ENCODE measurements around the gene TOMM20.
A peak's percentile ranks its signal among the peaks of the same experiment; 100 is the strongest.
"Not testable (repeated sequence)": the region's sequence is repeated elsewhere in the genome, so short reads cannot be mapped to it uniquely, and the experiment has no call there.

TOMM20 gene

GRCh38 chr1:235128456-235129328 is at the start of gene TOMM20:
TOMM20 (minus strand) TSS chr1:235128837; CDS start chr1:235128715, 122 bp downstream.
- DNase-seq (ENCODE audit: low read depth in 3 of 3), result peak; percentile 79 to 87 (median 87)

- DNase-seq (ENCODE audit: low read depth in 3 of 3), result no peak
Measured at GRCh38 chr1:235176486-235176885, 47.8 kb upstream of the TOMM20 start.

GRCh38 chr1:235169986-235170385 is 41.3 kb upstream of the TOMM20 start:
- DNase-seq (ENCODE audit: low read depth in 3 of 3), result no peak

GRCh38 chr1:235168375-235168774 is 39.7 kb upstream of the TOMM20 start:
- DNase-seq (ENCODE audit: low read depth in 3 of 3), result no peak

- DNase-seq (ENCODE audit: low read depth in 3 of 3), result no peak
Measured at GRCh38 chr1:235161685-235162327, 33.2 kb upstream of the TOMM20 start.

GRCh38 chr1:235160957-235161684 is 32.5 kb upstream of the TOMM20 start, which contains the start of gene RBM34:
RBM34 (minus strand) TSS chr1:235161250; CDS start chr1:235161226, 24 bp downstream.
- DNase-seq (ENCODE audit: low read depth in 3 of 3), result peak; percentile 83 to 87 (median 83)

GRCh38 chr1:235160383-235160956 is 31.8 kb upstream of the TOMM20 start:
- peak in 1 of 3 experiments; percentile 4 for DNase-seq (ENCODE audit: low read depth in 3 of 3)

GRCh38 chr1:235159930-235160329 is 31.3 kb upstream of the TOMM20 start:
- DNase-seq (ENCODE audit: low read depth in 3 of 3), result not testable (repeated sequence)

- not testable (repeated sequence) for DNase-seq (ENCODE audit: low read depth in 3 of 3)
Measured at GRCh38 chr1:235159284-235159683, 30.6 kb upstream of the TOMM20 start.

- no peak for DNase-seq (ENCODE audit: low read depth in 3 of 3)
Measured at GRCh38 chr1:235158680-235159079, 30.0 kb upstream of the TOMM20 start.

- DNase-seq (ENCODE audit: low read depth in 3 of 3), result no peak
Measured at GRCh38 chr1:235157150-235157549, 28.5 kb upstream of the TOMM20 start.

GRCh38 chr1:235156740-235157139 is 28.1 kb upstream of the TOMM20 start:
- DNase-seq (ENCODE audit: low read depth in 3 of 3), result no peak

- no peak for DNase-seq (ENCODE audit: low read depth in 3 of 3)
Measured at GRCh38 chr1:235156265-235156664, 27.6 kb upstream of the TOMM20 start.

- no peak for DNase-seq (ENCODE audit: low read depth in 3 of 3)
Measured at GRCh38 chr1:235152235-235152634, 23.6 kb upstream of the TOMM20 start.

GRCh38 chr1:235151033-235151432 is 22.4 kb upstream of the TOMM20 start:
- no peak for DNase-seq (ENCODE audit: low read depth in 3 of 3)

GRCh38 chr1:235149824-235150223 is 21.2 kb upstream of the TOMM20 start:
- no peak for DNase-seq (ENCODE audit: low read depth in 3 of 3)

GRCh38 chr1:235147269-235147668 is 18.6 kb upstream of the TOMM20 start:
- DNase-seq (ENCODE audit: low read depth in 3 of 3), result no peak

- no peak for DNase-seq (ENCODE audit: low read depth in 3 of 3)
Measured at GRCh38 chr1:235145639-235146038, 17.0 kb upstream of the TOMM20 start.

GRCh38 chr1:235142991-235143390 is 14.4 kb upstream of the TOMM20 start:
- DNase-seq (ENCODE audit: low read depth in 3 of 3), result no peak

GRCh38 chr1:235139315-235139714 is 10.7 kb upstream of the TOMM20 start:
- DNase-seq (ENCODE audit: low read depth in 3 of 3), result no peak

- no peak for DNase-seq (ENCODE audit: low read depth in 3 of 3)
Measured at GRCh38 chr1:235138821-235139220, 10.2 kb upstream of the TOMM20 start.

GRCh38 chr1:235136111-235136510 is 7.5 kb upstream of the TOMM20 start:
- DNase-seq (ENCODE audit: low read depth in 3 of 3), result no peak

Data from stimulated activated CD4-positive, alpha-beta T cell treated with anti-CD3 and anti-CD28 coated beads, TNF-alpha, amount 100 ng/mL, for 4 hours (primary cell).